GM18858 (cell line): ENCODE results near the gene TBX15.

ENCODE experiments used
- ATAC-seq: cut with Tn5 transposase; IDR thresholded peaks from one replicate; pipeline ENCODE4 v1.9.1; 2021; ENCODE audit not compliant: unreplicated experiment

The TBX15 gene

DNA sequence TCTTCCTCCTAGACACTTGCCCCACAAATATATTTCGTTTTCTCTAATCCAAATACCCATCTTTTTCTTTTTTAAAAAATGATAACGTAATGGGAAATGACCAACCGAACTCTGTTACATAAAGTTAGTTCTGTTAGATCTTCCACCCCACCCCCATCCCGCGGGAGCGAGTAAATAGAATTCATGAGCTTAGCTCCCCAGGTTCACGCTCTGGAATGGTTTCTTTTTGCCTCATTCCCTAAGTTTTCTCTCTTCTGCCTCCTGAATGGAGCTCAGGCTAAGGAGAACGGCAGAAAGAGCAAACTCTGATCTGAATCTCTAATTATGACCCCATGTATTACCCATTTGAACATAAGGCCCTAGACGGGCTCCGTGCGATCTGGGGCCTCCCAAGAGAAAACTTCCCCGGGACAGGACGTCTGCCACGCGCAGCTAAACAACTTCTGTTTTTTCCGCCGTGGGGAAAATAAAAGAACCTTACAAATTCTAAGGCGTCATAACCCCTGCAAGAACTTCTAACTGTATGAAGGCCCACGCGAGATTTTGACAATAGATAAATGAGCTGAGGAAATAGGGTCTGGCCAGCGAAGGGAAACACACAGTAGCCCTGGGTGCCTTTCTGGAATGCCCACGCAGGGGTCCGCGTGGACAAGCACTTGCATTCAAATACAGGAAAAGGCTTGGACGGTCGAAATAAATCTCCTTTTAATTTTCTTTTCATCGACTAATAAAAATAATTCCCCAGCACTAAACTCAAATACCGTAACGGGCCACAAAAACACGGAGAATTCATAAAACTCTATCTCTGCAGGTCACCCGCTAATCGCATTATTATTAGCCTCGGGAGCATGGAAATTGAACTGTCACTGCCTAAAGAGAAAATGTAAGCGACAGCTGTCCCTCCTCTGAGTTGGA lies 2.2 kb downstream of the TBX15 start:
- ATAC-seq, result no peak

DNA sequence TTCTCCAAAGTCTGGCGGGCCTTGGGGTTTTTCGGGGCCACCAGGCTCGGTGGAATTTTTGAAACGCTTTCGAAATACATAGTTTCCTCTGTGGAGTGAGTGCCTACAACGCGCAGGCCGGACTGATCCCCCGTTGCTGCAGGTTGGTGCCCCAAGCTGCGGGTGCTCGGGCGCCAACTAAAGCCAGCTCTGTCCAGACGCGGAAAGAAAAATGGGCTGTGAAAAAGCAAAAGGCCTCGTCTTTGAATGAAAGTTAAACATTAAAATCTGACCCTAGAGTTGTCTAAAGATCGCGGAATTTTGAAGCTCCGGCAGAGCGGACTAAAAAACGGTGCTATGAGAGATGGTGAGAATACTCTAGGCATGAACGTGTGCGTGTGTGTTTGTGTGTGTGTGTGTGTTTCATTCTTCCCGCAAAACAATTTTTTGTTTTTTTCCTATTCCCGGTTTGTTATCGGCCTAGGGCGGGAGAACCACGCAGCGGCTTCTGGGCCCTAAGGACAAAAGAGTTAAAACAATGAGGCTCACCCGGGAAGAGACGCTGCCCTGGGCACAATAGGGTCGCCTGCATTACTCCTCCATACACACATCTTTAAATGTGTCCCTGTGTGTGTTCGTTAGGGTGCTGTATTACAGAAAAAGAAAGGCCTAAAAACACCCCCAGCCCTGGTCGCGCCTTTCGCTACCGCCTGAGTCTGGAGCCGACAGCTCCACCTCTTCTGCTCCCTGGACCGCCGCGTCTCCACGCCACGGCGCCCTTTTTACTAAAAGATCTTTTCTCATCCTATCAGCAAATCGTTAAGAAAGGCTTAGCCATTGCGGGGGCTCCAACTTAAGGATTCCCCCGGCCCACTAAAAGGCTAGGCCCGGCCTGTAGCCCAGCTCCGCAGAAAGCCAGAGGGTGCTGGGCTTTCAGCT lies 3.2 kb downstream of the TBX15 start:
- no peak for ATAC-seq

DNA sequence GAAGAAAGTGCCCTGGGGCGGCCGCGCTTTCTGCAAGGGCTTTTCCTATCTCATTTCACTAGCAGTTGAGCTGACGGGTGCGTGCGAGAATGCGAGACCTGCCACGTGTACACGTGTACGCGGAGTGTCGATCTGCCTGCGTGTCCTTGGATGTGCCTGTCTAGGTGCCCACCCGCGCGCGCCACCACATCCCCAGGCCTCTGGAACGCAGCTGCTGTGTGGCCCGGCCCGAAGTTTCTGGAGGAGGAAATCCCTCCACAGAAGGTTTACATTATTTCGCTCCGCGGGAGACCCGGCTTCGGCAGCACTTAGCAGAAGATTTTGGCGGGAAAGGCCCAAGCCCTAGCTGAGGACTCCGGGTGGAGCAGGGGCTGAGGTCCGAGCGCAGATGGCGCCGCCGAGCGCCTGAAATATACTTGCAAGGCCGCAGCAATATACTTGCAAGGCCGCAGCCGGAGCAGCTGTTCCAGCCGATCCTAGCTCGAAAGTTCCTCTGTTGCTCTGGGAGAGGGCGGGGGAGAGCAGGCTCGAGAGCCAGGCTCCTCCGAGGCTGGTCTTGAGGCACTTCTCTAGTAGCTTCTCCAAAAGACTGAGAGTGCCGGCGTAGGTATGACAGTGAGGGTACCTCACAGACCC lies 3.9 kb downstream of the TBX15 start:
- no peak for ATAC-seq

DNA sequence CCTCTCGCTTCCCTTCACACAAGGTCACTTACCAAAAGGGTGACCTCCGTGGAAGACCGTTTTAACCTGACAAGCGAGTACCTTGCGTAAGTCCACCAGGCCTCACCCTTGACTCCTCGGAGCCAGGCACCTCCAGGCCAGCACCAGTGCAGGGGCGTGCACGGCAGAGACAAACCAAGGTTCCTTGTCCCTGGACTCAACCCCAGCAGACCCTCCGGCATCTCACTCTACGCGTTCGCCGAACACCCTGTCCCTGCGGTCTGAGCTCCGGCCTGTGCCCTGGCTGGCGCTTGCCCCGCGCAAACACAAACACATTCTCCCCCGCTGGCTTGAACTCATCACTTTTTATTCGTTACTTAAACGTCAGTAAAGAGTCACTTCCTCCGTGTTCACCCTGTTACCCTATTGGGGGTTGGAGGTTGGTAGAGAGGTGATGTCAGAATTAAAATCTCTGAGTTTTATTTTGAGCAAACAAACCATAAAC lies 4.5 kb downstream of the TBX15 start:
- ATAC-seq, result no peak

- ATAC-seq, result no peak
These were observed 5.2 kb downstream of the TBX15 start for GRCh38 chr1:118982821-118983557.

- no peak for ATAC-seq
These were observed 5.9 kb downstream of the TBX15 start for GRCh38 chr1:118982266-118982665.

- ATAC-seq, result no peak
These were observed 6.7 kb downstream of the TBX15 start for GRCh38 chr1:118981436-118981835.

GRCh38 chr1:118979754-118980575 lies 8.2 kb downstream of the TBX15 start:
- no peak for ATAC-seq

DNA sequence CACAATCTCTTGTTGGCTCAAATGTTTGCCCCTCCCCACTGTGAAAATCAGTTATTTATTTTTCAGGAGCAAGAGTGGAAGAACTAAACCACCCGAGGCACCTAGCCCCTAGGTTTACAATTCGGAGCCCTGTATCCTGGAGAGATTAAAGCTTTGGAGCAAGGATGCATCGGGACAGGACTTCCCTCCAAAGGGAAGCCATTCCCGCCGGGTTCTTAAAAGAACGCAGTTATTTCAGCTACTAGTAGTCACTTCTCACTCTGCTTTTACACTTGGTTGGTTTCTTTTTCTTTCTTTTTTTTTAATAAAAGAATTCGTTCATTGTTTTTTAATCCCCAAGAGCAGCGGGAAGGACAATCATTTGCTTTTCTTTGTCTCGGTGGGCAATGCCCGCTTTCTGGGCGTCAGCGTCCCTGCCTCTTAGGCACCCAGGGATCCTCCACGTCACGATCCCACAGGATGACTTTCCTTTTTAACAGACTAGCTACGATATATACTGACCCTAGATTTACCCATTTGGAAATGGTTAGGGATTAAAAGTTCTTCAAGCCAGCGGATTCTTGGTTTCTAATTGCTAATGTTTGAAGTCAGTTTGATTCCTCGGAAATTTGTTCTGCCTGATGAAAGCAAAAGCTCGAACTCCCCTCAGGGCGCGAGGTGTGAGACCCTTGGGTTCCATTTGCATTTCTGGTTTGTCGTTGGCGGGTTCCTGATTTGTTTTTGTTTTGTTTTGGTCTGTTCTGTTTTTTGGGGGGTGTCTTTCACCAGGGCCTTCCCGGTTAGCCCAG lies 9.0 kb downstream of the TBX15 start:
- no peak for ATAC-seq

- no peak for ATAC-seq
These were observed 10.5 kb downstream of the TBX15 start for GRCh38 chr1:118977600-118977999.

GRCh38 chr1:118974661-118975060 lies 13.5 kb downstream of the TBX15 start:
- no peak for ATAC-seq

DNA sequence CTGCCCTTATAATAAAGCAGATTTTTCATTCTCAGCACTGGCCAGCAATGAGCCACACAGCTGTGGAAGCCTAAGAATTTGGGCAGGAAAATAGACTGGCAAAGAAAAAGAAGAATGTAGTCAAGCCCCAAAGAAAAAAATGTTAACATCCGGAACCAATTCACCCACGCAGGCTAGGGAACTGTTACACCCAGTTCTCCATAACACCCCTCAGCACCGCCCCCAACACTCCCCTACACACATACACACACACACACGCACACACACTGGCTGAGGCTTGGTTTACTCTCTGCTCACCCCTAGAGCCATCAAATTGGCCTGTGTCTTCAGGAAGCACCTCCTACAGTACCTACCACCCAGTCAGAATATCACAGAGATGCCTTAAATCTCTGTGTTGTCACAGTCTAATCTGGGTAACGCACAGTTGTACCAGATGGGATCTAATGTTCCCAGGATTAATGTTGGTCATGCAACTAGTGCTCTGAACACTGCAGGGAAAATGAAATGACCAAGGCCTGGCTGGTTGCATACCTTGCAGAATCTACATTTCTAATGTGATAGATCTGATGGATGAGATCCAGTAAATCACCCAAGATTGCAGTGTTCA lies 14.5 kb downstream of the TBX15 start:
- ATAC-seq, result no peak

DNA sequence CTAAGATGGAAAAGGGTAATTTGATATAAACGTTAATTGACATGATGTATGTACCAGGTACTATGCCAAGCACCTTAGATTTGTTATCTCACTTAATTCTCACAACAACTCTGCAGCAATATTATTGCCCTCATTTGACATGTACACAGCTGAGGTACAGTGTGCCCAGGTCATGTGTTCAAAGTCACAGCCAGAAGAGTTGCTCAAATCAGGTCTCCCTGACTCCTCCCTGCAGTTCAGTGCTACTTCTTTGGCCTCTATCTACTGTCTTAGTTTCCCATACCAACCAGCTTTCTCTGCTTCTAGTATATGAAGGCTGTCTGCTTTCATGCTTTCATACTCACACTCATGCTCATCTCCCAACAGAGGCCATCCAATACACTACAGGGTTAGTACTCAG lies 15.1 kb downstream of the TBX15 start:
- ATAC-seq, result no peak

DNA sequence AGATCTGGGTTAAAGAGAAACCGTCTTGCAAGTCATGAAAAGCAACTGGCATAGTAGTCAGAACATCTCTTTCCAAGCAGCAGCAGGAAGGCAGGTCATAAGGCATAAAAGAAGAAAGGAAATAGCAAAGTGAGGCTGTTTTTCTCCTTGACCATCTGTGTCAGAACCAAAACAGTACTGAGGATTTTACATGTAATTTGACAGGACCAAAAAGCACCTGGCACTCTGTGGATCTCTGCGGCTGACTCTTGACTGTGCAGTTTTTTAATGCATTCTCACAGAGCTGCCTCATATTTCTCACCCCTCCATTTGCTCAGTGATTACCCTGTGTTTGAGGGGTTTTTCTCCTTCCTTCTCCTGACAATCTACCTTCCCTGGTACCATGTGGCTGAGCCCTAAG lies 17.7 kb downstream of the TBX15 start:
- ATAC-seq, result no peak

GRCh38 chr1:118963456-118964430 lies 24.4 kb downstream of the TBX15 start:
- ATAC-seq, result no peak

- ATAC-seq, result no peak
These were observed 25.0 kb downstream of the TBX15 start for GRCh38 chr1:118963138-118963455.

DNA sequence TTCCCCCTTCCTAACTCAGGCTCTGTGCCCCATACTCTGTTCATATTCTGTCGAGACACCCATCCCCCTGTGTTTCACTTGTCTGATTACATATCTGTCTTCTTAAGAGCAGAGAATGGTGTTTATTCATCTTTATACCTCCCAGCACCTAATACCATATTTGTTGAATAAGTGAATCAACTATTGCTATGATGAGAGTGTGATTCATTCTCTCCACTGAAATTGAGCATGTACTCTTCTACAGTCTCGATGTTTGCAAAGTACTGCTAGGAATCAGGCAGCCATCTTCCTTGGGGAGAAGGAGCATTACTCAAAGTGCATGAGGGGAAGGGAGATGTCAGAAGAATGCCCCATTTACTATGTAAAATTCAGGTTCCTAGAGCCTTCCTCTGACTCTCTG lies 27.0 kb downstream of the TBX15 start:
- ATAC-seq, result no peak
